K562 (cell line): ENCODE data around the gene PRSS53. TPM values are rescaled to one million over a fixed set of nuclear protein-coding genes. Genes with fewer than 3 reads are reported as not detected.
A peak's percentile ranks its signal among the peaks of the same experiment; 100 is the strongest.

Source experiments
- ARNT ChIP-seq, 2 experiments: fragments of 450-650 bp; IDR thresholded peaks; 2 replicates each; pipeline ENCODE4 v1.6.1; 2016; ENCODE audit warnings: mild to moderate bottlenecking in 1 of 2
- BCL6 ChIP-seq: fragments of 250-450 bp; sonication (Bioruptor Pico); IDR thresholded peaks from 2 replicates; pipeline ENCODE4 v1.4.0; 2020
- EGR1 ChIP-seq: fragments of 450-650 bp; conservative IDR thresholded peaks from 2 replicates; pipeline ENCODE4 v1.6.1; 2017; ENCODE audit warnings: mild to moderate bottlenecking
- FOS ChIP-seq: IDR thresholded peaks from 3 replicates; pipeline ENCODE4 v1.6.1; 2011; ENCODE audit not compliant: insufficient read length; ENCODE audit errors: extremely low read depth
- FOXJ3 ChIP-seq: sonication (generic); formaldehyde crosslinking; IDR thresholded peaks from 2 replicates; pipeline ENCODE4 v1.4.0; 2020; ENCODE audit warnings: mild to moderate bottlenecking, missing genetic modification reagents
- HMG20B ChIP-seq: fragments of 250-450 bp; sonication (Bioruptor Pico); IDR thresholded peaks from 2 replicates; pipeline ENCODE4 v1.5.0; 2021; ENCODE audit warnings: mild to moderate bottlenecking
- HNRNPL ChIP-seq: fragments of 200-400 bp; formaldehyde crosslinking; IDR thresholded peaks from 2 replicates; pipeline ENCODE4 v1.6.1; 2017; ENCODE audit warnings: low read depth, mild to moderate bottlenecking, low read length
- ILF3 ChIP-seq: fragments of 450-650 bp; IDR thresholded peaks from 2 replicates; pipeline ENCODE4 v1.6.1; 2018; ENCODE audit warnings: antibody characterized with exemption, mild to moderate bottlenecking, moderate library complexity, borderline replicate concordance
- JUNB ChIP-seq: fragments of 450-650 bp; formaldehyde crosslinking; conservative IDR thresholded peaks from 2 replicates; pipeline ENCODE4 v1.4.0; 2020; ENCODE audit warnings: mild to moderate bottlenecking
- NCOA1 ChIP-seq: fragments of 450-650 bp; IDR thresholded peaks from 2 replicates; pipeline ENCODE4 v1.6.1; 2016; ENCODE audit warnings: low read depth
- NR2F6 ChIP-seq: fragments of 450-650 bp; formaldehyde crosslinking; IDR thresholded peaks from 2 replicates; pipeline ENCODE4 v1.4.0; 2020; ENCODE audit warnings: mild to moderate bottlenecking
- OTX1 ChIP-seq: fragments of 450-650 bp; formaldehyde crosslinking; IDR thresholded peaks from 2 replicates; pipeline ENCODE4 v1.4.0; 2022; ENCODE audit warnings: mild to moderate bottlenecking
- POU5F1 ChIP-seq: fragments of 150-350 bp; IDR thresholded peaks from 2 replicates; pipeline ENCODE4 v1.6.1; 2014; ENCODE audit warnings: borderline replicate concordance, low read length, low read depth, mild to moderate bottlenecking; ENCODE audit not compliant: partially characterized antibody
- RBFOX2 ChIP-seq: fragments of 200-400 bp; formaldehyde crosslinking; IDR thresholded peaks from 2 replicates; pipeline ENCODE4 v1.6.1; 2017; ENCODE audit warnings: low read depth, mild to moderate bottlenecking, low read length, moderate library complexity
- SIX5 ChIP-seq, 2 experiments: IDR thresholded peaks; 2 replicates each; pipeline ENCODE4 v1.6.1; 2011; ENCODE audit warnings: low read length in 2 of 2, borderline replicate concordance in 1 of 2, low read depth in 1 of 2, mild to moderate bottlenecking in 1 of 2, moderate library complexity in 1 of 2; ENCODE audit not compliant: insufficient read depth in 1 of 2
- SMARCA4 ChIP-seq: fragments of 450-650 bp; IDR thresholded peaks from 2 replicates; pipeline ENCODE4 v1.6.1; 2016
- SNIP1 ChIP-seq: fragments of 450-650 bp; IDR thresholded peaks from 2 replicates; pipeline ENCODE4 v1.7.1; 2017; ENCODE audit warnings: low read depth, mild to moderate bottlenecking
- SP2 ChIP-seq: IDR thresholded peaks from 2 replicates; pipeline ENCODE4 v1.6.1; 2011; ENCODE audit warnings: mild to moderate bottlenecking, low read depth, low read length, moderate library complexity; ENCODE audit not compliant: poor library complexity, severe bottlenecking; ENCODE audit errors: extremely low read depth
- ZNF224 ChIP-seq: sonication (generic); formaldehyde crosslinking; IDR thresholded peaks from 2 replicates; pipeline ENCODE4 v1.8.0; 2022; ENCODE audit warnings: mild to moderate bottlenecking, missing genetic modification reagents
- ZNF282 ChIP-seq: sonication (generic); formaldehyde crosslinking; IDR thresholded peaks from 2 replicates; pipeline ENCODE4 v1.8.1; 2023; ENCODE audit warnings: missing genetic modification reagents
- ZNF57 ChIP-seq: fragments of 450-650 bp; formaldehyde crosslinking; IDR thresholded peaks from 2 replicates; pipeline ENCODE4 v1.4.0; 2020; ENCODE audit warnings: mild to moderate bottlenecking, moderate library complexity
- ZNF764 ChIP-seq: fragments of 250-450 bp; sonication (Bioruptor Pico); IDR thresholded peaks from 2 replicates; pipeline ENCODE4 v1.4.0; 2020; ENCODE audit warnings: low read depth, mild to moderate bottlenecking, moderate library complexity
- ZNF785 ChIP-seq: fragments of 250-450 bp; sonication (Bioruptor Pico); IDR thresholded peaks from 2 replicates; pipeline ENCODE4 v1.4.0; 2020; ENCODE audit warnings: mild to moderate bottlenecking
- polyA plus RNA-seq, 8 experiments: library from polyadenylated mRNA; depleted of rRNA in 4 of 8; stranded (reverse) in 5 of 8; unstranded in 3 of 8; fragments of >200 nt; fragmentation: Nextera tagmentation in 2 of 8; fragmentation: Illumina TruSeq in 1 of 8; extraction: Ambion mirVana in 2 of 8; extraction: Trizol in 1 of 8; gene quantifications; 2 replicates each; pipeline versions ENCODE4 v1.2.1 to v1.2.3, GENCODE V29; 2011 to 2014; ENCODE audit warnings: inconsistent platforms in 1 of 8, missing spikeins in 1 of 8
- total RNA-seq, 7 experiments: library from RNA; depleted of rRNA in 6 of 7; stranded (reverse); fragments of >200 nt in 6 of 7; fragmentation: Illumina TruSeq in 2 of 7; extraction: Trizol in 2 of 7; gene quantifications; 2 replicates each; pipeline versions ENCODE4 v1.2.1 to v1.2.3, GENCODE V29; 2011 to 2021; ENCODE audit warnings: low replicate concordance in 1 of 7
- TF ChIP-seq, protein P1 (sequence below): sonication (generic); formaldehyde crosslinking; IDR thresholded peaks from 2 replicates; pipeline ENCODE4 v1.8.0; 2022; ENCODE audit warnings: missing genetic modification reagents, mild to moderate bottlenecking, moderate library complexity, borderline replicate concordance
- TF ChIP-seq, protein P2 (sequence below): fragments of 450-650 bp; IDR thresholded peaks from 2 replicates; pipeline ENCODE4 v1.6.1; 2016; ENCODE audit warnings: borderline replicate concordance
- TF ChIP-seq, protein P3 (sequence below), 3 experiments: fragments of 200-800 bp in 1 of 3; fragments of 250-450 bp in 1 of 3; fragments of 450-650 bp in 1 of 3; sonication (Bioruptor Pico) in 1 of 3; sonication (Bioruptor generic) in 1 of 3; formaldehyde crosslinking in 1 of 3; IDR thresholded peaks; 2 replicates each; pipeline versions ENCODE4 v1.6.1 to v1.8.0; 2016 to 2022; ENCODE audit warnings: mild to moderate bottlenecking in 2 of 3, missing genetic modification characterization in 2 of 3, missing compliant biosample characterization in 1 of 3, moderate library complexity in 1 of 3

Gene PRSS53
- total and polyA plus RNA-seq, 9 of the 15 experiments (the other 6 are each of a cell fraction or from before 2014, with no cell fraction given) = 0.40 to 1.9 (median 0.78) TPM; not detected in 2

DNA sequence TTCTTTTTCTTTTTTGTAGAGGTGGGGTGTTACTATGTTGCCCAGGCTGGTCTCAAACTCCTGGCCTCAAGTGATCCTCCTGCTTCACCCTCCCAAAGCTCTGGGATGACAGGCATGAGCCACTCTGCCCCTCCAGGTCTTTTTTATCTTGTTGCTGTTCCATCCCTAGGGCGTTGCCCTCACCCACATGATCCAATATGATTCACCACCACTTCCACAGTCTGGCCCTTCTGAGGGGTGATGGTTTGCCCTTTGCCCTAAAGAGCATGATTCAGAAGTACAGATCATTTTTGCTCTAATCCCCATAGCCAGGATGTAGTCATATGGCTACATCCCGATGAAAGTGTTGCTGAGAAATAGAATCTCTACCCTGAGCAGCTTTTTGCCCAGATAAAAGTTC, 36.6 kb downstream of the PRSS53 start (continued):
- TF ChIP-seq, protein P1, sequence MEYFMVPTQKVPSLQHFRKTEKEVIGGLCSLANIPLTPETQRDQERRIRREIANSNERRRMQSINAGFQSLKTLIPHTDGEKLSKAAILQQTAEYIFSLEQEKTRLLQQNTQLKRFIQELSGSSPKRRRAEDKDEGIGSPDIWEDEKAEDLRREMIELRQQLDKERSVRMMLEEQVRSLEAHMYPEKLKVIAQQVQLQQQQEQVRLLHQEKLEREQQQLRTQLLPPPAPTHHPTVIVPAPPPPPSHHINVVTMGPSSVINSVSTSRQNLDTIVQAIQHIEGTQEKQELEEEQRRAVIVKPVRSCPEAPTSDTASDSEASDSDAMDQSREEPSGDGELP = 0 out of 2 replicates have a peak, but pooled peaks have one; percentile 11
- TF ChIP-seq SMARCA4 = peak; percentile 36; the same call in 1 of the 2 replicates
- TF ChIP-seq, protein P2, sequence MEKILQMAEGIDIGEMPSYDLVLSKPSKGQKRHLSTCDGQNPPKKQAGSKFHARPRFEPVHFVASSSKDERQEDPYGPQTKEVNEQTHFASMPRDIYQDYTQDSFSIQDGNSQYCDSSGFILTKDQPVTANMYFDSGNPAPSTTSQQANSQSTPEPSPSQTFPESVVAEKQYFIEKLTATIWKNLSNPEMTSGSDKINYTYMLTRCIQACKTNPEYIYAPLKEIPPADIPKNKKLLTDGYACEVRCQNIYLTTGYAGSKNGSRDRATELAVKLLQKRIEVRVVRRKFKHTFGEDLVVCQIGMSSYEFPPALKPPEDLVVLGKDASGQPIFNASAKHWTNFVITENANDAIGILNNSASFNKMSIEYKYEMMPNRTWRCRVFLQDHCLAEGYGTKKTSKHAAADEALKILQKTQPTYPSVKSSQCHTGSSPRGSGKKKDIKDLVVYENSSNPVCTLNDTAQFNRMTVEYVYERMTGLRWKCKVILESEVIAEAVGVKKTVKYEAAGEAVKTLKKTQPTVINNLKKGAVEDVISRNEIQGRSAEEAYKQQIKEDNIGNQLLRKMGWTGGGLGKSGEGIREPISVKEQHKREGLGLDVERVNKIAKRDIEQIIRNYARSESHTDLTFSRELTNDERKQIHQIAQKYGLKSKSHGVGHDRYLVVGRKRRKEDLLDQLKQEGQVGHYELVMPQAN = no peak
- no peak for TF ChIP-seq FOXJ3 (CRISPR knock-in tag)
- TF ChIP-seq SIX5 (IDR thresholded peaks at IDR 0.05; ENCODE audit: borderline replicate concordance in 1 of 2, insufficient read depth in 1 of 2, low read depth in 1 of 2, low read length in 2 of 2) = no peak
- TF ChIP-seq NCOA1 = no peak
- TF ChIP-seq SNIP1 = no peak
- TF ChIP-seq, protein P3, sequence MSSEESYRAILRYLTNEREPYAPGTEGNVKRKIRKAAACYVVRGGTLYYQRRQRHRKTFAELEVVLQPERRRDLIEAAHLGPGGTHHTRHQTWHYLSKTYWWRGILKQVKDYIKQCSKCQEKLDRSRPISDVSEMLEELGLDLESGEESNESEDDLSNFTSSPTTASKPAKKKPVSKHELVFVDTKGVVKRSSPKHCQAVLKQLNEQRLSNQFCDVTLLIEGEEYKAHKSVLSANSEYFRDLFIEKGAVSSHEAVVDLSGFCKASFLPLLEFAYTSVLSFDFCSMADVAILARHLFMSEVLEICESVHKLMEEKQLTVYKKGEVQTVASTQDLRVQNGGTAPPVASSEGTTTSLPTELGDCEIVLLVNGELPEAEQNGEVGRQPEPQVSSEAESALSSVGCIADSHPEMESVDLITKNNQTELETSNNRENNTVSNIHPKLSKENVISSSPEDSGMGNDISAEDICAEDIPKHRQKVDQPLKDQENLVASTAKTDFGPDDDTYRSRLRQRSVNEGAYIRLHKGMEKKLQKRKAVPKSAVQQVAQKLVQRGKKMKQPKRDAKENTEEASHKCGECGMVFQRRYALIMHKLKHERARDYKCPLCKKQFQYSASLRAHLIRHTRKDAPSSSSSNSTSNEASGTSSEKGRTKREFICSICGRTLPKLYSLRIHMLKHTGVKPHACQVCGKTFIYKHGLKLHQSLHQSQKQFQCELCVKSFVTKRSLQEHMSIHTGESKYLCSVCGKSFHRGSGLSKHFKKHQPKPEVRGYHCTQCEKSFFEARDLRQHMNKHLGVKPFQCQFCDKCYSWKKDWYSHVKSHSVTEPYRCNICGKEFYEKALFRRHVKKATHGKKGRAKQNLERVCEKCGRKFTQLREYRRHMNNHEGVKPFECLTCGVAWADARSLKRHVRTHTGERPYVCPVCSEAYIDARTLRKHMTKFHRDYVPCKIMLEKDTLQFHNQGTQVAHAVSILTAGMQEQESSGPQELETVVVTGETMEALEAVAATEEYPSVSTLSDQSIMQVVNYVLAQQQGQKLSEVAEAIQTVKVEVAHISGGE (CRISPR knock-in tag; IDR thresholded peaks at IDR 0.05) = no peak
- no peak for TF ChIP-seq ZNF282 (CRISPR knock-in tag)
- TF ChIP-seq JUNB (CRISPR knock-in tag) = no peak
- no peak for TF ChIP-seq ILF3
- no peak for TF ChIP-seq SP2
- no peak for TF ChIP-seq POU5F1
- no peak for TF ChIP-seq HMG20B (CRISPR knock-in tag)
- no peak for TF ChIP-seq NR2F6 (CRISPR knock-in tag)
- no peak for TF ChIP-seq ZNF764 (CRISPR knock-in tag)
- no peak for TF ChIP-seq ZNF57 (CRISPR knock-in tag)
- no peak for TF ChIP-seq HNRNPL
- TF ChIP-seq ARNT (IDR thresholded peaks at IDR 0.05) = no peak
- no peak for TF ChIP-seq RBFOX2
- no peak for TF ChIP-seq ZNF224
- TF ChIP-seq FOS = no peak
- TF ChIP-seq BCL6 (CRISPR knock-in tag) = no peak
- no peak for TF ChIP-seq EGR1
- TF ChIP-seq ZNF785 = no peak
- TF ChIP-seq OTX1 (CRISPR knock-in tag) = no peak
